ENCODE results near the gene RABGAP1.

RABGAP1 gene

GRCh38 chr9:122941582-122942234 is 888 bp downstream of the RABGAP1 start:
- no peak for DNase-seq
- in situ Hi-C loops (cut with MboI; ENCODE audit: low pct_unique_long_range_greater_than_20kb, low sequenced_read_pairs) = no loop called here

GRCh38 chr9:122944960-122945888 is 4.4 kb downstream of the RABGAP1 start:
- no peak for DNase-seq
- in situ Hi-C loops (cut with MboI; ENCODE audit: low pct_unique_long_range_greater_than_20kb, low sequenced_read_pairs) = no loop called here

- no peak for DNase-seq
- in situ Hi-C loops (cut with MboI; ENCODE audit: low pct_unique_long_range_greater_than_20kb, low sequenced_read_pairs) = no loop called here
Observed at GRCh38 chr9:122946461-122947005, 5.7 kb downstream of the RABGAP1 start.

- in situ Hi-C loops (cut with MboI; ENCODE audit: low pct_unique_long_range_greater_than_20kb, low sequenced_read_pairs) = no loop called here
- DNase-seq = no peak
Observed at GRCh38 chr9:122948313-122948712, 7.5 kb downstream of the RABGAP1 start.

- DNase-seq = no peak
- in situ Hi-C loops (cut with MboI; ENCODE audit: low pct_unique_long_range_greater_than_20kb, low sequenced_read_pairs) = no loop called here
Observed at GRCh38 chr9:122949696-122950095, 8.9 kb downstream of the RABGAP1 start.

- in situ Hi-C loops (cut with MboI; ENCODE audit: low pct_unique_long_range_greater_than_20kb, low sequenced_read_pairs) = no loop called here
- DNase-seq = no peak
Observed at GRCh38 chr9:122950263-122950662, 9.4 kb downstream of the RABGAP1 start.

- in situ Hi-C loops (cut with MboI; ENCODE audit: low pct_unique_long_range_greater_than_20kb, low sequenced_read_pairs) = no loop called here
- DNase-seq = no peak
Observed at GRCh38 chr9:122951056-122951455, 10.2 kb downstream of the RABGAP1 start.

GRCh38 chr9:122954253-122954691 is 13.5 kb downstream of the RABGAP1 start:
- no peak for DNase-seq
- in situ Hi-C loops (cut with MboI; ENCODE audit: low pct_unique_long_range_greater_than_20kb, low sequenced_read_pairs) = no loop called here

- peak; percentile 17 for DNase-seq
- in situ Hi-C loops (cut with MboI; ENCODE audit: low pct_unique_long_range_greater_than_20kb, low sequenced_read_pairs) = no loop called here
Observed at GRCh38 chr9:122955961-122956360, 15.1 kb downstream of the RABGAP1 start.

GRCh38 chr9:122961139-122961538 is 20.3 kb downstream of the RABGAP1 start:
- no peak for DNase-seq
- in situ Hi-C loops (cut with MboI; ENCODE audit: low pct_unique_long_range_greater_than_20kb, low sequenced_read_pairs) = no loop called here

- DNase-seq = no peak
- in situ Hi-C loops (cut with MboI; ENCODE audit: low pct_unique_long_range_greater_than_20kb, low sequenced_read_pairs) = no loop called here
Observed at GRCh38 chr9:122975196-122975595, 34.4 kb downstream of the RABGAP1 start.

GRCh38 chr9:122978601-122979000 is 37.8 kb downstream of the RABGAP1 start:
- DNase-seq = no peak
- in situ Hi-C loops (cut with MboI; ENCODE audit: low pct_unique_long_range_greater_than_20kb, low sequenced_read_pairs) = no loop called here

- in situ Hi-C loops (cut with MboI; ENCODE audit: low pct_unique_long_range_greater_than_20kb, low sequenced_read_pairs) = no loop called here
- DNase-seq = no peak
Observed at GRCh38 chr9:122986010-122986409, 45.2 kb downstream of the RABGAP1 start.

GRCh38 chr9:122988141-122988540 is 47.3 kb downstream of the RABGAP1 start:
- no peak for DNase-seq
- in situ Hi-C loops (cut with MboI; ENCODE audit: low pct_unique_long_range_greater_than_20kb, low sequenced_read_pairs) = no loop called here

GRCh38 chr9:122988920-122989621 is 48.3 kb downstream of the RABGAP1 start:
- in situ Hi-C loops (cut with MboI; ENCODE audit: low pct_unique_long_range_greater_than_20kb, low sequenced_read_pairs) = no loop called here

GRCh38 chr9:122991370-122991830 is 50.6 kb downstream of the RABGAP1 start:
- in situ Hi-C loops (cut with MboI; ENCODE audit: low pct_unique_long_range_greater_than_20kb, low sequenced_read_pairs) = no loop called here
- DNase-seq = peak; percentile 34

More at GRCh38 chr9:122988920-122989621, 48.3 kb downstream of the RABGAP1 start:
- DNase-seq = no peak

GRCh38 chr9:122996586-122996985 is 55.8 kb downstream of the RABGAP1 start:
- no peak for DNase-seq
- in situ Hi-C loops (cut with MboI; ENCODE audit: low pct_unique_long_range_greater_than_20kb, low sequenced_read_pairs) = no loop called here

GRCh38 chr9:122998448-122998847 is 57.6 kb downstream of the RABGAP1 start:
- in situ Hi-C loops (cut with MboI; ENCODE audit: low pct_unique_long_range_greater_than_20kb, low sequenced_read_pairs) = no loop called here
- no peak for DNase-seq

GRCh38 chr9:123000371-123001068 is 59.7 kb downstream of the RABGAP1 start:
- DNase-seq = no peak

More at GRCh38 chr9:123000371-123001068, 59.7 kb downstream of the RABGAP1 start:
- in situ Hi-C loops (cut with MboI; ENCODE audit: low pct_unique_long_range_greater_than_20kb, low sequenced_read_pairs) = no loop called here

Data from KBM-7 (cell line).